HG03060 (cell line): ENCODE results near the gene RILPL1.
"Not testable (repeated sequence)": the region's sequence is repeated elsewhere in the genome, so short reads cannot be mapped to it uniquely, and the experiment has no call there.

ENCODE experiments used
- ATAC-seq: cut with Tn5 transposase; IDR thresholded peaks from one replicate; pipeline ENCODE4 v1.9.1; 2021; ENCODE audit warnings: low read depth, moderate number of reproducible peaks; ENCODE audit not compliant: unreplicated experiment

RILPL1 gene

GRCh38 chr12:123533672-123534643 lies at the start of gene RILPL1:
TSS of gene RILPL1 (minus strand) at chr12:123533719. CDS start at chr12:123533482, 237 bp downstream.
- ATAC-seq = no peak

GRCh38 chr12:123580772-123581171 lies 47.3 kb upstream of the RILPL1 start:
- ATAC-seq = no peak

- ATAC-seq = not testable (repeated sequence)
Measured at GRCh38 chr12:123578829-123579228, 45.3 kb upstream of the RILPL1 start.

GRCh38 chr12:123578243-123578642 lies 44.7 kb upstream of the RILPL1 start:
- ATAC-seq = no peak

- ATAC-seq = no peak
Measured at GRCh38 chr12:123576611-123577010, 43.1 kb upstream of the RILPL1 start.

GRCh38 chr12:123573870-123574269 lies 40.4 kb upstream of the RILPL1 start:
- no peak for ATAC-seq

GRCh38 chr12:123572391-123572790 lies 38.9 kb upstream of the RILPL1 start:
- no peak for ATAC-seq

GRCh38 chr12:123571343-123571813 lies 37.9 kb upstream of the RILPL1 start:
- no peak for ATAC-seq

- no peak for ATAC-seq
Measured at GRCh38 chr12:123559468-123559867, 25.9 kb upstream of the RILPL1 start.

- ATAC-seq = not testable (repeated sequence)
Measured at GRCh38 chr12:123558487-123558886, 25.0 kb upstream of the RILPL1 start.

GRCh38 chr12:123554843-123555242 lies 21.3 kb upstream of the RILPL1 start:
- not testable (repeated sequence) for ATAC-seq

- ATAC-seq = not testable (repeated sequence)
Measured at GRCh38 chr12:123554136-123554535, 20.6 kb upstream of the RILPL1 start.

- ATAC-seq = no peak
Measured at GRCh38 chr12:123550700-123551099, 17.2 kb upstream of the RILPL1 start.

- ATAC-seq = no peak
Measured at GRCh38 chr12:123548107-123548506, 14.6 kb upstream of the RILPL1 start.

- ATAC-seq = no peak
Measured at GRCh38 chr12:123546281-123546680, 12.8 kb upstream of the RILPL1 start.

- no peak for ATAC-seq
Measured at GRCh38 chr12:123543541-123543940, 10.0 kb upstream of the RILPL1 start.

GRCh38 chr12:123540899-123541662 lies 7.6 kb upstream of the RILPL1 start:
- no peak for ATAC-seq

GRCh38 chr12:123535952-123536351 lies 2.4 kb upstream of the RILPL1 start:
- ATAC-seq = not testable (repeated sequence)

- ATAC-seq = no peak
Measured at GRCh38 chr12:123532808-123533649, 490 bp downstream of the RILPL1 start.

- ATAC-seq = no peak
Measured at GRCh38 chr12:123532019-123532418, 1.5 kb downstream of the RILPL1 start.
